Measurements from ENCODE around the gene HTR3A.

GRCh38 chr11:113947994-113948393 is 26.9 kb upstream of the HTR3A start:
- TF ChIP-seq CTCF (IDR thresholded peaks at IDR 0.05 in 8 of 11, conservative IDR thresholded peaks at IDR 0.05 in 3 of 11) = no peak
- TF ChIP-seq POLR2A (IDR thresholded peaks at IDR 0.05) = no peak
- no peak for TF ChIP-seq POLR2AphosphoS5 (IDR thresholded peaks at IDR 0.05)

All from spleen (tissue), 7 donors.